ENCODE measurements around the gene TRIM32. TPM values are rescaled to one million over a fixed set of nuclear protein-coding genes. Genes with fewer than 3 reads are reported as not detected.

The TRIM32 gene
- total RNA-seq, 2 experiments from 2014 or later, result 17.5 to 18.2 TPM

DNA sequence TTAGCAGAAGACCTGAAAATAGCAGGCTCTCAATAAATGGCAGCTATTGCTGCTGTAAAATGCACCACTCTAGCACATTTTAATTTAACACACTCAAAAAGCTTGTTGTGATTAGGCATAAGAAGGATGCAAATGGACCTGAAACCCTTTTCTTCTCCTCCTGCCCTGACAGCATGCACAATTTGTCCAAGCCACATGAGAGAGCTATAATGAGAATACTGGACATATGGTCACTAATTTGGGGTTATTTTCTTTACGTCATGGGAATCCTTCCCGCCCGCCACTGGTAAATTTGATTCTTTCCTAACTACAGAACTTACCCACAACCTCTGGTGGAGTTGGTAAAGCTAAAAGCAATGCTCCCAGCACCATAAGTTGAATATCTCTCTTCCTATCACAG, 62.1 kb downstream of the TRIM32 start:
- no peaks in the 10 kb centered on the region for H3K9me3 Mint-ChIP-seq (ENCODE audit: insufficient read depth)
- ATAC-seq (no peak), DNase-seq (no peak)
- H3K27ac Mint-ChIP-seq, result no peak overlapping the region
- H3K36me3 Mint-ChIP-seq (ENCODE audit: low read depth), result no peaks in the 10 kb centered on the region
- POLR2A ChIA-PET, result no interaction called here
- no peak overlapping the region for H3K4me3 Mint-ChIP-seq
- no peaks in the 10 kb centered on the region for H3K4me1 Mint-ChIP-seq (ENCODE audit: low read depth)
- no peaks in the 10 kb centered on the region for H3K27me3 Mint-ChIP-seq (ENCODE audit: low read depth)
- CTCF ChIA-PET, result interaction anchor here (1.4 kb wide), 1 partner anchor 12 kb away, joined by 9 read pairs; no protein-coding TSS in a partner anchor

DNA sequence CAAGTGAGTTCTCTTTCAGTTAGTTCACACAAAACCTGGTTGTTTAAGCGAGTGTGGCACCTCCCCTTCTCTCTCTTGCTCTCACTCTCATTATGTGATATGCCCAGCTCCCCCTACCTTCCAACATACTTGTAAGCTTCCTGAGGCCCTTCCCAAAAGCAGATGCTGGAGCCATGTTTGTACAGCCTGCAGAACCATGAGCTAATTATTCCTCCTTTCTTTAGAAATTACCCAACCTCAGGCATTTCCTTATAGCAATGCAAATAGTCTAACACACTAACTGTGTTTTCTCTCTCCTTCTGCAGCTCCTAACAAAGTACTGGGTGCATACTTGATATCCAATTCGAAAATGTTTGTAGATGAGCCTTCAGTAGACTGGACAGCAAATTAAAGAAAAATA, 62.7 kb downstream of the TRIM32 start:
- CTCF ChIA-PET, result interaction anchor here (1.4 kb wide), 1 partner anchor 13 kb away, joined by 9 read pairs; no protein-coding TSS in a partner anchor

DNA sequence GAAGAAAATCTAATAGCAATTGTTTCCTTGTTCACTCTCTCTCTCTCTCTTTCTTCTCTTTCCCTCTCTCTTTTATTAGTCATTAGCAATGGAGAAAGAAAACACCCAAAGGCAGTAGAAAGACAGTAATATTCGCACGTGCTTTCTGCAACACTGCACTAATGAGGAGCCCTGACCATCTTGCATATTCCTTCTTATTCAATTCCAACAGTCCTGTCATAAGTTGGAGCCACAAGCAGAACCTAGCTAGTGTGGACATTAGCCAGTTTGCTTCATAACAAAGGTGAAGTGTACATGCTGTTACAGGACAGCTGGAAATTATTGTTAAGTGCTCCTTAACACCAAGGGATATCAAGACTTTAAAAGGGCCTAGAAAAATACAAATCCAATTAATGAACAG, 63.4 kb downstream of the TRIM32 start:
- POLR2A ChIA-PET, result no interaction called here
- DNase-seq (no peak), ATAC-seq (no peak)
- no peak overlapping the region for H3K4me3 Mint-ChIP-seq
- H3K9me3 Mint-ChIP-seq (ENCODE audit: insufficient read depth), result no peaks in the 10 kb centered on the region
- CTCF ChIA-PET, result interaction anchor here (1.4 kb wide), 1 partner anchor 13 kb away, joined by 9 read pairs; no protein-coding TSS in a partner anchor
- H3K27ac Mint-ChIP-seq, result no peak overlapping the region
- H3K36me3 Mint-ChIP-seq (ENCODE audit: low read depth), result no peaks in the 10 kb centered on the region
- H3K4me1 Mint-ChIP-seq (ENCODE audit: low read depth), result no peaks in the 10 kb centered on the region
- no peaks in the 10 kb centered on the region for H3K27me3 Mint-ChIP-seq (ENCODE audit: low read depth)

More for the DNA sequence above, 62.7 kb downstream of the TRIM32 start:
- Mint-ChIP-seq H3K4me1 (ENCODE audit: low read depth) (no peaks in the 10 kb centered on the region), H3K4me3 (no peak overlapping the region), H3K27ac (no peak overlapping the region), H3K27me3 (ENCODE audit: low read depth) (no peaks in the 10 kb centered on the region), H3K36me3 (ENCODE audit: low read depth) (no peaks in the 10 kb centered on the region), H3K9me3 (ENCODE audit: insufficient read depth) (no peaks in the 10 kb centered on the region)
- DNase-seq (no peak), ATAC-seq (no peak)
- POLR2A ChIA-PET, result no interaction called here

Data from activated CD8-positive, alpha-beta T cell treated with anti-CD3 and anti-CD28 coated beads, Interleukin-2, amount 10 ng/mL, durations not matched to agents 7 days and 5 days (primary cell).